ENCODE measurements around the gene IFNA2. TPM values are rescaled to one million over a fixed set of nuclear protein-coding genes. Genes with fewer than 3 reads are reported as not detected.
"Not testable (repeated sequence)": the region's sequence is repeated elsewhere in the genome, so short reads cannot be mapped to it uniquely, and the experiment has no call there.

The IFNA2 gene
- total RNA-seq, 1 donor from 2014 or later: not detected

DNA sequence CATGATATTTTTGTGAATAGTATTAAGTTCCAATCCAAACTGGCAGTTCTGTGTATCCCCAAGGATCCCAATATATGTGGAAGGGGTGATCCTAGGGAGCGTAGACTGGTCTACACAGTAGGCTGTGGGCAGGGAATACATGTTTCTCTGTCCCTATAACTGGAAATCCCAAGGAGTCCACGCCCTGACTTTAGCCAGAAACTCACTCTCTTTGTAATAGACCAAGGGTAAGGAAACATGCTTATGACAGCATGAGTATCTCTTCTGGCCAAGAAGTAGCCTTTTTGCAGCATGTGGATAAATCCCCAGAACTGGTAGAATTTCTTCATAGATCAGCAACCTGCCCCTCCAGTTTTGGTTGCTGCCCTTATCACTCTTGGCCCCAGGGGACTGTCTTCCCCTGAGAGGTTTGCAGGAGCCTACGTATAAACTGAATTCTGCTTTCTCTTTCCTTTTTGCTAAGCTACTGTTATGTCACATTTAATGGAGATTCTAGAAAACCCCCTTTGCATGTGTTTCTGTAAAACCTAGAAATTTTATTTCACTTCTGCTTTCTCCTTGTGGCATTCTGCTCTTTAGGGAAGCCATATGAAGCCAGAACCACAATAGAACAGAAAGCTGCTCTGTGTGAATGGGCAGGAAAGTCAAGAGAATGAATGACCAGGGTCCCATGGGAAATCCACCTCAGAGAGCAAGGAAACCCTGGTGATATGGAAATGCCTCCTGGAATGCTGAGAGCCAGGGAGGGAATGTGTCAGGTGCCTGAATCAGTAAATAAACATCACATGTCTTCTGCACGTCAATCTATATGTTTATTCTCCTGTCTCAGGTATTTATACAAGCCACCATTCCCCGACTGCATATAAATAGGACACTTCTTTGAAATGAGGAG is 3.5 kb downstream of the IFNA2 start:
- no peak for DNase-seq

DNA sequence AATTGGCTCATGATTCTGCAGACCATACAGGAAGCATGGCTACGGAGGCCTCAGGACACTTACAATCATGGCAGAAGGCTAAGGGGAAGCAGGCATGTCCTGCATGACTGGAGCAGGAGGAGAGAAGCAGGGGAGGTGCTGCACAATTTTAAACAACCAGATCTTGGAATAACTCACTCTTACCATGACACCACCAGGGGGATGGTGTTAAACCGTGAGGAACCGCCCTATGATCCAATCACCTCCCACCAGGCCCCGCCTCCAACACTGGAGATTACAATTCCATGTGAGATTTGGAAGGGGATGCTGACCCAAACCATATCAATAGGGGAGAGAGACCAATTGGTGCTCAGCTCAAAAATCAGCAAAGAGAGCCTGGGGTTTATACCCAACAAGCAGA is 13.7 kb downstream of the IFNA2 start:
- DNase-seq: not testable (repeated sequence)

DNA sequence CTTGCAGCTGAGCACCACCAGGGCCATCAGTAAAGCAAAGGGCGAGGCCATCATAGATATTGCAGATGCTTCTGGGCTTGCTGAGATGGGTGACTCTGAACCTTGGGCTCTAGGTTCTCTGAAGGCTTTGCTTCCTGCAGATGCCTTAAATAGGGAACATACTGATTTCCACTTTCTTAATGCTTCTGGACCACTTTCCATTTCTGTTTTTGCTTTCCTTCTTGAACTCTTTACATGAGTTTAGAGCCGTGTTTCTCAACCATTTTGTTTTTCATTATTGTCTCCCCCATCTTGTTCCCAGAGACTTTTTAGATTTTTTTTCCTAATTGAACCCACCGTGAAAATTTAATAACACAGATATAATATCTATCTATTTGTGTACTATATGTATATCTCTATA is 17.2 kb downstream of the IFNA2 start, which contains the start of gene IFNA13:
Gene IFNA13, minus strand, starts transcription at position 101 of the 400 bp plus-strand sequence. Its CDS starts 47 bp downstream, at position 54.
- no peak for DNase-seq

DNA sequence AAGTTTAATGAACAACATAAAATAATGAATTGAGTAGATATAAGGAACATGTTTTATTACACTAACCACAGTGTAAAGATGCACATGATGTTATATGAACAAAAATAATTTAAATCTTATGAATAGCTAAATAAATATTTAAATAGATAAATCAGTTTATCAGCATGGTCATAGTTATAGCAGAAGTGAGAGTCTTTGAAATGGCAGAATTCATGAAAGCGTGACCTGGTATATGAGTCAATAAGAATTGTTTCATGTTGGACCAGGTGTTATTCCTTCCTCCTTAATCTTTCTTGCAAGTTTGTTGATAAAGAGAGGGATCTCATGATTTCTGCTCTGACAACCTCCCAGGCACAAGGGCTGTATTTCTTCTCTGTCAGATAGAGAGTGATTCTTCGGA is 18.0 kb downstream of the IFNA2 start:
- DNase-seq: not testable (repeated sequence)

DNA sequence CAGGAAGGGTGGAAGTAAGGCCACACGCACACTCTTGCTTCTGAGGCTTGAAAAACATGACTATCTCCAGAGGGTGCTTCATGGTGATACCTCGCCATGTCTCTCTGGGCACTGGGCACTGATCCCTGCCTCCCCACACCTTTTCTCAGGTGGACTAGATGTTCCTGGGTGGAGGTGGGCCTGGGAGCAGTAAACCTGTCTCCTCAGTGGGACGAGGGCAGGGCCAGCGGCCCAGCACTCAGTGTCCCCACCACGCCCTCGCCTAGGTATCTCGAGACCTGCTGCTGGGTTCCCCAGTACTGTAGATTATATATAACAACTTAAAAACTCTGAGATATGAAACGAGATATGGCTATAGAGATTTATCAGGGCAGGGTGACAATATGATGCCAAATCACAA is 22.9 kb downstream of the IFNA2 start:
- no peak for DNase-seq

DNA sequence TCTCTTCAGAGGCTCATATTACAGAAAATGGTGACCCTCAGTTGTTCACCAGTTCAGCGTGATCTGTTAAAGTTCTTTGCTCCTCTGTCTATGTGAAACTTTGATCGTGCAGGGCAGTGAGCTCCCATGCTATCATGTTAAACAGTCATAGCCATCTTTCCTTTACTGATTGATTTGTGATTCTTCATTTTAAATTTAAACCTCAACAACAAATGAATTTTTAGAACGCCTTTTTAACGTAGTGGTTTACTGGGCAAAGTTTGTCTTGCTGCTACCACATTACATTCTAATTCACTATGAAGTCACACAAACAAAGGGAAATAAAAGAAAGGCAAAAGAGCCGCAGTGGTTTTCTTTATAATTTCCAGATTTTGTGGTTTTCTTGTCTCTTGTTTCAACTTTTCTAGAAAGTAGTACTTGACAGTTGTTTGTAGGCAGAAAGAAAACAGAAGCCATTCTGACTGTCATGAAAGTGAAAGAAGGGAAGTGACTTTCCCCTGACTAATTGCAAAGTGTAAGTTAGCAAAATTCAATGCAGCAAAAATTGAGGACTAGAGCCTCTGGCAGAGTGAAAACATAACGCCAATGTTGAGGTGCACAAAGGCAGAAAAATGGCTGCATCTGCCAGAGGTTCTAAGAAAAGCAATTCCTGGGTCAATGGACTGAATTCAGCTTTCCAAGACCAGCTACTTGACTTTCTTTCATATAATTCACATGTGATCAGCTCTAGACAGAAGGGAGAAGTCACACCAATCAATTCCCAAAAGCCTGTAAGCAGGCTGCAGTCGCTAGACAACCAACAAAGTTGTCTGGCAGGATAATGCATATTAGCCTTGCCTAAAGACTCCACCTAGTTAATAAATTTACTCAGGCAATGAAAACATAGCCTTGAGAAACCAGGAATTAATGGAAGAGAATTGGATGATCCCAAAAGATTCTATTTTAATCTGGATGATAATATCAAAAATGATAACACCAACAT is 27.4 kb downstream of the IFNA2 start:
- peak; percentile 10 for DNase-seq

DNA sequence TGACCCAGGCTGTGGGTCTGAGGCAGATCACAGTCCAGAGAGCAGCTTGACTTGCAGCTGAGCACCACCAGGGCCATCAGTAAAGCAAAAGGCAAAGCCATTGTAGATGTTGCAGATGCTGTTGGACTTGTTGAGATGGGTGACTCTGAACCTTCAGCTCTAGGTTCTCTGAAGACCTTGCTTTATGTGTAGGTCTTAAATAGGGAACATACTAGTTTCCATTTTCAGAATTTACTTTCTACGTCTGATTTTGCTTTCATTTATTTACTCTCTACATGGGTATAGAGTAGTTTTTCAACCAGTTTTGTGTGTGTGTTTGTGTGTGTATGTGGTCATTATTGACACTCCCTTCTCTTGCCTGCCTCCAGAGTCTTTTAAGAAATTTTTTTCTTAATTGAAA is 34.4 kb downstream of the IFNA2 start, which contains the start of gene IFNA6:
Gene IFNA6, minus strand, starts transcription at position 101 of the 400 bp plus-strand sequence. Its CDS starts 0 bp downstream, at position 101.
- no peak for DNase-seq

DNA sequence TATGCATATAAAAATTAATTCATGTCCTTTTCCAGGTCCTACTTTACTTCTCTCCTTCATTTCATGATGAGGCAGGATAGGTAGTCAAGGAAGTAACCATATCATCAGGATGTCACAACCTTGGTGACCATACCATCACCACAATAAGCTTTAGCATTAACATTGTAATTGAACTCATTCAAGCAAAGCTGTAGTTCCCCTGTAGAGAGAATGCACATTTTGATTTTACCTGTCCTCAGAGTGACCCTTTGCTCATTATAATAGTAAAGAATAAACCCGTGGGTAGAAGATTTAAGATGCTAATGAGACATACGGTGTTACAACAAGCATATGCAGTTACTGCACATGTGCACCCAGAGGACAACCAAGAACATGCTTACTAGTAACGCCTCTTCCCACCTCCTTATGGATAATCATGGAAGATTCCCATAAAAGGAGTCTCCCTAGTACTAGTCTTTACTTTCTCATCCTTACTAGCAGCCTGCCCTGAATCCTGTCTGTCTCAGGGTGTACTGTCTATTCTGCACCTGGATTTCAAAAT is 36.7 kb downstream of the IFNA2 start:
- DNase-seq: no peak

DNA sequence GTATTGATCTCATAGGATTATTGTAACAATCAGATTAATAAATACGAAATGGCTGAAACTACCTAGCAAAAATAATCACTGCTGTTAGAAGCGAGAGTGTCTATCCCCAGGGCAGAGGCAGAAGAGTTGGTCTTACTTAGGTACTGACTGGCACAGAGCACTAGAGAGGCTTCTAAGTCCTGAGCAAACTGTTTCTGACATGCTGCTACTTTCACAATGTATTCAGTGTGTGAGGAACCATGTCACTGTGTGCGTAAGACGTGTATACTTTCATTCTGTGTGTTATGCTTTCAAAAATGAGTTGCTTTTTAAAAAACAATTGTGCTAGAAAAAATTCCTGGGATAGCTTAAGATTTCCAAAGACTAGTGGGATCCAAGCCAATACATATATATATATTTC is 44.5 kb downstream of the IFNA2 start:
- DNase-seq: no peak

DNA sequence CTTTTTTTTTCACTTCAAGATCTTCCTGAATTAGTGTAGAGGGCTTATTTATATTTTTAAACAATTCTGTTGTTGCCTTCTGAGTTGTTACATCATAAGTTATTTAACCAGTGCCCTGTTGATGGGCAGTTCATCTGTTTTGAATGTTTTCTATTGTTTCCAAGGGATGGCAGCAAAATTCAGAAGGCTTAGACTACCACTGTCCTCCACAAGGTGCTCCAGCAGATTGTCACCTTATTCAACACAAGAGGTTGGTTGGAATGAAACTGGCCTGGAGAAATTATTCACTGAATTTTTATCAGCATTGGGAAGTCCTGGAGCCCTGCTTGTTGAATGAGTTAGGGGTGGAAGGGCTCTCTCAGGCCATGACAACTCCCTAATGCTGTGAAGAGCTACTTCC is 48.7 kb downstream of the IFNA2 start:
- DNase-seq: no peak

DNA sequence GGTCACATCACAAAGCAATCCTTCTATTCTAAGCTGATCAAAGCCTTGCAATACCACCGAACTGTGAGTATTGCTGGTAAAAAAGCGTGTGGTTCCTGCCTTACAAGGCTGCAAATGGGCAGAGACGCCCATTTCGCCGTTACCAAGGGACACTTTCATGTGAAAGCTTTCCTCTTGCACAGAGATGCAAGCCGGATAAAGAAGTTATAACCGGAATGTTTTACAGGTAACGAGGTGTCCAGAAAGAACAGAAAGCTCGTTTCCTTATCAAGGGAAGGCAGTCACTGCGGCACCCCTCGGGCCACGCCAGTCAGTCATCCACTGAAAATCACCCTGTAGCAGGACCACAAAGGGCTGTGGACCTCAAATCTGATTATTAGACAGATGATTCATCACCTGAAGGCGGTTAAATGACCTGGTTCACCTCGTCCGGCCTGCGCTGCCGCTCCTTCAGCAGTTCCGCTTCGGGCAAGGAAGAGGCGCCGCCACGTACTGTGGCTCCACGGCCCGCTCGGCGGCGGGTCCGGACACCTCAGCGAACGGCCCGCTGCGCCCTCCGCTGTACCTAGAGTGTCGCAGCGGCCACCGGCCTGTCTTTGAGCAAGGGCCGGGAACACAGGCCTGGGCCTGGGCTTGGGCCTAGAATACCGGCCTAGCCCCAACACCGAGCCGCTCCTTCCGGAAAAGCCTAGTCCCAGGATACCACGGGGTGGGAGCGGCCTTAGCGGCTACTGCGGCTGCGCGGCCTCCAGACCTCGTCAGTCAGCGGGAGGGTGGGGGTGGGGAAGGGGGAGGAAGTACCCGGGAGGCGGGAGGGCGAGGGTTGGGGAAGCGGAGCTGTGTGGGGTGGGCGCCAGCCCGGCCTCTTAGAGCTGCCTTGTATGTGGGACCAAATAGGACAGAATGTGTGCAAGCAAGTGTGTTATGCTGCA is 50.2 kb downstream of the IFNA2 start, which contains the start of gene KLHL9:
Gene KLHL9, minus strand, starts transcription at position 704 of the 932 bp plus-strand sequence. Its CDS starts 545 bp downstream, at position 159.
- DNase-seq: peak; percentile 97

Other genes starting within 250 kb of the IFNA2 start
- gene IFNW1, start 243.6 kb downstream of the IFNA2 start, total RNA-seq: not detected
- gene IFNA21, start 218.7 kb downstream of the IFNA2 start, total RNA-seq: not detected
- not detected for gene IFNA4, start 197.8 kb downstream of the IFNA2 start, total RNA-seq
- gene IFNA7, start 183.2 kb downstream of the IFNA2 start, total RNA-seq: not detected
- not detected for gene IFNA10, start 178.3 kb downstream of the IFNA2 start, total RNA-seq
- not detected for gene IFNA16, start 168.1 kb downstream of the IFNA2 start, total RNA-seq
- gene IFNA17, start 157.2 kb downstream of the IFNA2 start, total RNA-seq: not detected
- not detected for gene IFNA14, start 145.4 kb downstream of the IFNA2 start, total RNA-seq
- not detected for gene IFNA5, start 80.1 kb downstream of the IFNA2 start, total RNA-seq
- gene KLHL9, start 50.0 kb downstream of the IFNA2 start, total RNA-seq: 40.7 TPM
- not detected for gene IFNA6, start 34.5 kb downstream of the IFNA2 start, total RNA-seq
- gene IFNA13, start 17.3 kb downstream of the IFNA2 start, total RNA-seq: not detected
- not detected for gene IFNA8, start 23.7 kb upstream of the IFNA2 start, total RNA-seq
- gene IFNA1, start 55.0 kb upstream of the IFNA2 start, total RNA-seq: not detected
- not detected for gene IFNE, start 96.9 kb upstream of the IFNA2 start, total RNA-seq